HG02884 (cell line): ENCODE measurements around the gene PBX1.
A peak's percentile ranks its signal among the peaks of the same experiment; 100 is the strongest.

ENCODE experiments used
- ATAC-seq: cut with Tn5 transposase; IDR thresholded peaks from one replicate; pipeline ENCODE4 v1.9.1; 2021; ENCODE audit warnings: mild to moderate bottlenecking, moderate library complexity; ENCODE audit not compliant: unreplicated experiment

The PBX1 gene

GRCh38 chr1:164771619-164772361 lies 212.8 kb downstream of the PBX1 start:
- no peak for ATAC-seq

GRCh38 chr1:164772635-164773034 lies 213.7 kb downstream of the PBX1 start:
- ATAC-seq = peak; percentile 98

- ATAC-seq = no peak
Measured at GRCh38 chr1:164773102-164773501, 214.1 kb downstream of the PBX1 start.

- ATAC-seq = no peak
Measured at GRCh38 chr1:164774413-164774812, 215.4 kb downstream of the PBX1 start.

GRCh38 chr1:164774819-164775654 lies 216.1 kb downstream of the PBX1 start:
- ATAC-seq = no peak

GRCh38 chr1:164777518-164777917 lies 218.5 kb downstream of the PBX1 start:
- no peak for ATAC-seq

- no peak for ATAC-seq
Measured at GRCh38 chr1:164779376-164779775, 220.4 kb downstream of the PBX1 start.

GRCh38 chr1:164780111-164780812 lies 221.3 kb downstream of the PBX1 start:
- no peak for ATAC-seq

- no peak for ATAC-seq
Measured at GRCh38 chr1:164780863-164781262, 221.9 kb downstream of the PBX1 start.

GRCh38 chr1:164781972-164782371 lies 223.0 kb downstream of the PBX1 start:
- no peak for ATAC-seq

- no peak for ATAC-seq
Measured at GRCh38 chr1:164783778-164784555, 225.0 kb downstream of the PBX1 start.

GRCh38 chr1:164784960-164785359 lies 226.0 kb downstream of the PBX1 start:
- ATAC-seq = no peak

GRCh38 chr1:164785841-164786534 lies 227.0 kb downstream of the PBX1 start:
- ATAC-seq = no peak

GRCh38 chr1:164786980-164787833 lies 228.2 kb downstream of the PBX1 start:
- ATAC-seq = peak; percentile 96

GRCh38 chr1:164787834-164788231 lies 228.8 kb downstream of the PBX1 start:
- no peak for ATAC-seq

GRCh38 chr1:164790081-164790480 lies 231.1 kb downstream of the PBX1 start:
- no peak for ATAC-seq

GRCh38 chr1:164792410-164793004 lies 233.5 kb downstream of the PBX1 start:
- no peak for ATAC-seq

- ATAC-seq = no peak
Measured at GRCh38 chr1:164794356-164794755, 235.4 kb downstream of the PBX1 start.

GRCh38 chr1:164796916-164797315 lies 237.9 kb downstream of the PBX1 start:
- no peak for ATAC-seq
